Measurements from ENCODE around the gene ICAM4. TPM values are rescaled to one million over a fixed set of nuclear protein-coding genes. Genes with fewer than 3 reads are reported as not detected.

Gene ICAM4
- total and polyA plus RNA-seq, 2 of the 8 experiments (the other 6 are each of a cell fraction or from before 2014, with no cell fraction given) = 1.5 to 4.1 TPM

DNA sequence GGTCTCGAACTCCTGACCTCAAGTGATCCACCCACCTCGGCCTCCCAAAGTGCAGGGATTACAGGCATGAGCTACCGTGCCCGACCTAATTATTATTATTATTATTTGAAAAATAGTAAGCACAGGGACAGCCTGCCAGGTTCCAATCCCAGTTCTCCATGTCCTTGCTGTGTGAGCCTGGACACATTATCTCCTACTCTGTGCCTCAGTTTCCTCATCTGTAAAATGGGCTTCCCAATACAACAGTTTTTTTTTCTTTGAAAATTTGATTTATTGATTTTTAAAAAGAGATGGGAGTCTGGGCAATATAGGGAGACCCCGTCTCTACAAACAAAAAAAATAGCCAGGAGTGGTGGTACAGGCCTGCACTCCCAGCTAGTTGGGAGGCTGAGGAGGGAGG is 19.6 kb downstream of the ICAM4 start (continued):
- TF ChIP-seq, protein P1, sequence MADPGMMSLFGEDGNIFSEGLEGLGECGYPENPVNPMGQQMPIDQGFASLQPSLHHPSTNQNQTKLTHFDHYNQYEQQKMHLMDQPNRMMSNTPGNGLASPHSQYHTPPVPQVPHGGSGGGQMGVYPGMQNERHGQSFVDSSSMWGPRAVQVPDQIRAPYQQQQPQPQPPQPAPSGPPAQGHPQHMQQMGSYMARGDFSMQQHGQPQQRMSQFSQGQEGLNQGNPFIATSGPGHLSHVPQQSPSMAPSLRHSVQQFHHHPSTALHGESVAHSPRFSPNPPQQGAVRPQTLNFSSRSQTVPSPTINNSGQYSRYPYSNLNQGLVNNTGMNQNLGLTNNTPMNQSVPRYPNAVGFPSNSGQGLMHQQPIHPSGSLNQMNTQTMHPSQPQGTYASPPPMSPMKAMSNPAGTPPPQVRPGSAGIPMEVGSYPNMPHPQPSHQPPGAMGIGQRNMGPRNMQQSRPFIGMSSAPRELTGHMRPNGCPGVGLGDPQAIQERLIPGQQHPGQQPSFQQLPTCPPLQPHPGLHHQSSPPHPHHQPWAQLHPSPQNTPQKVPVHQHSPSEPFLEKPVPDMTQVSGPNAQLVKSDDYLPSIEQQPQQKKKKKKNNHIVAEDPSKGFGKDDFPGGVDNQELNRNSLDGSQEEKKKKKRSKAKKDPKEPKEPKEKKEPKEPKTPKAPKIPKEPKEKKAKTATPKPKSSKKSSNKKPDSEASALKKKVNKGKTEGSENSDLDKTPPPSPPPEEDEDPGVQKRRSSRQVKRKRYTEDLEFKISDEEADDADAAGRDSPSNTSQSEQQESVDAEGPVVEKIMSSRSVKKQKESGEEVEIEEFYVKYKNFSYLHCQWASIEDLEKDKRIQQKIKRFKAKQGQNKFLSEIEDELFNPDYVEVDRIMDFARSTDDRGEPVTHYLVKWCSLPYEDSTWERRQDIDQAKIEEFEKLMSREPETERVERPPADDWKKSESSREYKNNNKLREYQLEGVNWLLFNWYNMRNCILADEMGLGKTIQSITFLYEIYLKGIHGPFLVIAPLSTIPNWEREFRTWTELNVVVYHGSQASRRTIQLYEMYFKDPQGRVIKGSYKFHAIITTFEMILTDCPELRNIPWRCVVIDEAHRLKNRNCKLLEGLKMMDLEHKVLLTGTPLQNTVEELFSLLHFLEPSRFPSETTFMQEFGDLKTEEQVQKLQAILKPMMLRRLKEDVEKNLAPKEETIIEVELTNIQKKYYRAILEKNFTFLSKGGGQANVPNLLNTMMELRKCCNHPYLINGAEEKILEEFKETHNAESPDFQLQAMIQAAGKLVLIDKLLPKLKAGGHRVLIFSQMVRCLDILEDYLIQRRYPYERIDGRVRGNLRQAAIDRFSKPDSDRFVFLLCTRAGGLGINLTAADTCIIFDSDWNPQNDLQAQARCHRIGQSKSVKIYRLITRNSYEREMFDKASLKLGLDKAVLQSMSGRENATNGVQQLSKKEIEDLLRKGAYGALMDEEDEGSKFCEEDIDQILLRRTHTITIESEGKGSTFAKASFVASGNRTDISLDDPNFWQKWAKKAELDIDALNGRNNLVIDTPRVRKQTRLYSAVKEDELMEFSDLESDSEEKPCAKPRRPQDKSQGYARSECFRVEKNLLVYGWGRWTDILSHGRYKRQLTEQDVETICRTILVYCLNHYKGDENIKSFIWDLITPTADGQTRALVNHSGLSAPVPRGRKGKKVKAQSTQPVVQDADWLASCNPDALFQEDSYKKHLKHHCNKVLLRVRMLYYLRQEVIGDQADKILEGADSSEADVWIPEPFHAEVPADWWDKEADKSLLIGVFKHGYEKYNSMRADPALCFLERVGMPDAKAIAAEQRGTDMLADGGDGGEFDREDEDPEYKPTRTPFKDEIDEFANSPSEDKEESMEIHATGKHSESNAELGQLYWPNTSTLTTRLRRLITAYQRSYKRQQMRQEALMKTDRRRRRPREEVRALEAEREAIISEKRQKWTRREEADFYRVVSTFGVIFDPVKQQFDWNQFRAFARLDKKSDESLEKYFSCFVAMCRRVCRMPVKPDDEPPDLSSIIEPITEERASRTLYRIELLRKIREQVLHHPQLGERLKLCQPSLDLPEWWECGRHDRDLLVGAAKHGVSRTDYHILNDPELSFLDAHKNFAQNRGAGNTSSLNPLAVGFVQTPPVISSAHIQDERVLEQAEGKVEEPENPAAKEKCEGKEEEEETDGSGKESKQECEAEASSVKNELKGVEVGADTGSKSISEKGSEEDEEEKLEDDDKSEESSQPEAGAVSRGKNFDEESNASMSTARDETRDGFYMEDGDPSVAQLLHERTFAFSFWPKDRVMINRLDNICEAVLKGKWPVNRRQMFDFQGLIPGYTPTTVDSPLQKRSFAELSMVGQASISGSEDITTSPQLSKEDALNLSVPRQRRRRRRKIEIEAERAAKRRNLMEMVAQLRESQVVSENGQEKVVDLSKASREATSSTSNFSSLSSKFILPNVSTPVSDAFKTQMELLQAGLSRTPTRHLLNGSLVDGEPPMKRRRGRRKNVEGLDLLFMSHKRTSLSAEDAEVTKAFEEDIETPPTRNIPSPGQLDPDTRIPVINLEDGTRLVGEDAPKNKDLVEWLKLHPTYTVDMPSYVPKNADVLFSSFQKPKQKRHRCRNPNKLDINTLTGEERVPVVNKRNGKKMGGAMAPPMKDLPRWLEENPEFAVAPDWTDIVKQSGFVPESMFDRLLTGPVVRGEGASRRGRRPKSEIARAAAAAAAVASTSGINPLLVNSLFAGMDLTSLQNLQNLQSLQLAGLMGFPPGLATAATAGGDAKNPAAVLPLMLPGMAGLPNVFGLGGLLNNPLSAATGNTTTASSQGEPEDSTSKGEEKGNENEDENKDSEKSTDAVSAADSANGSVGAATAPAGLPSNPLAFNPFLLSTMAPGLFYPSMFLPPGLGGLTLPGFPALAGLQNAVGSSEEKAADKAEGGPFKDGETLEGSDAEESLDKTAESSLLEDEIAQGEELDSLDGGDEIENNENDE (IDR thresholded peaks at IDR 0.05; ENCODE audit: insufficient replicate concordance, low read length) = no peak
- TF ChIP-seq HDAC6 (IDR thresholded peaks at IDR 0.05; ENCODE audit: low read depth, low read length) = no peak
